MCF 10A (cell line): Measurements from ENCODE around the gene MGAT1. TPM values are rescaled to one million over a fixed set of nuclear protein-coding genes. Genes with fewer than 3 reads are reported as not detected.
A peak's percentile ranks its signal among the peaks of the same experiment; 100 is the strongest.

Source experiments
- BruUV-seq: library from RNA; stranded (reverse); fragments of 400-500 nt; replicated peaks from 2 replicates; lab custom pipeline; 2021; lab: Mats Ljungman, UMichigan
- CTCF ChIA-PET: fragments of 300-600 bp; sonication (Branson Sonifier 250); formaldehyde crosslinking; extraction: SDS; loops from one replicate; lab custom pipeline; 2021; ENCODE audit warnings: antibody characterized with exemption, inconsistent platforms; lab: Yijun Ruan, JAX
- POLR2A ChIA-PET: fragments of 300-600, 350-650 bp; sonication (Branson Sonifier 250); formaldehyde crosslinking; extraction: SDS; loops from one replicate; lab custom pipeline; 2020; ENCODE audit warnings: antibody characterized with exemption, inconsistent platforms; lab: Yijun Ruan, JAX
- DNase-seq: peaks from one replicate; pipeline ENCODE4 v3.0.0-alpha.2; 2018; ENCODE audit not compliant: unreplicated experiment
- H3K27ac Mint-ChIP-seq: one replicate; pipeline ENCODE4 v1.8.0; 2022; ENCODE audit warnings: mild to moderate bottlenecking, low read depth, mixed read lengths; ENCODE audit not compliant: unreplicated experiment
- H3K27me3 Mint-ChIP-seq: one replicate; pipeline ENCODE4 v1.8.0; 2022; ENCODE audit warnings: mixed read lengths; ENCODE audit not compliant: insufficient read depth, unreplicated experiment
- H3K36me3 Mint-ChIP-seq: one replicate; pipeline ENCODE4 v1.8.0; 2022; ENCODE audit warnings: mild to moderate bottlenecking, moderate library complexity, mixed read lengths; ENCODE audit not compliant: insufficient read depth, unreplicated experiment
- H3K4me1 Mint-ChIP-seq: one replicate; pipeline ENCODE4 v1.8.0; 2022; ENCODE audit warnings: mixed read lengths; ENCODE audit not compliant: insufficient read depth, unreplicated experiment
- H3K4me3 Mint-ChIP-seq: one replicate; pipeline ENCODE4 v1.8.0; 2022; ENCODE audit warnings: mild to moderate bottlenecking, moderate library complexity, mixed read lengths; ENCODE audit not compliant: unreplicated experiment
- H3K9me3 Mint-ChIP-seq: one replicate; pipeline ENCODE4 v1.8.0; 2022; ENCODE audit warnings: mixed read lengths; ENCODE audit not compliant: unreplicated experiment
- CTCF ChIP-seq: fragments of 200-600 bp; IDR thresholded peaks from one replicate; pipeline ENCODE4 v1.8.0; 2022; ENCODE audit warnings: antibody characterized with exemption, mild to moderate bottlenecking; ENCODE audit not compliant: unreplicated experiment
- intact Hi-C: fragments of 100-400 bp; cut with micrococcal nuclease; formaldehyde crosslinking; loops from 2 replicates; pipeline ENCODE4 v1.14.1; 2022
- total RNA-seq: library from RNA; stranded (reverse); gene quantifications from 2 replicates; pipeline ENCODE4 v1.2.3, GENCODE V29; 2022

The MGAT1 gene
- total RNA-seq, 1 experiment from 2014 or later: 135 TPM

DNA sequence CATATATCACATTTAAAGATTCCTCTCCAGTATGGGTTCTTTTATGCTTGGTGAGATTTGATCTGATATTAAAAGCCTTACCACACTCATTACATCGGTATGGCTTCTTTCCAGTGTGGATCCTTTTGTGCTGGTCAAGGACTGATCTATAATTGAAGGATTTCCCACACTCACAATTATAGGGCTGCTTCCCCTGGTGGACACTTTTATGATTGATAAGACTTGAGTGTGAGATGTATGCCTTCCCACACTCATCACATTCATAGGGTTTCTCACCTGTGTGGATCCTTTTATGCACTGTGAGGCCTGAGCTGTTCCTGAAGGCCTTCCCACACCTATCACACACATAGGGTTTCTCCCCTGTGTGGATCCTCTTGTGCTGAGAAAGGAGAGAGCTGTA, 46.3 kb upstream of the MGAT1 start:
- ChIA-PET POLR2A (interaction anchor here (1.4 kb wide), 2 partner anchors 9 to 24 kb away, joined by 3 to 4 read pairs; no protein-coding TSS in a partner anchor), CTCF (no interaction called here)
- Mint-ChIP-seq H3K36me3 (peaks cover 62% of the 10 kb centered on the region), H3K9me3 (peaks cover 40% of the 10 kb centered on the region), H3K4me1 (peaks cover 4% of the 10 kb centered on the region), H3K4me3 (no peak overlapping the region), H3K27me3 (no peaks in the 10 kb centered on the region), H3K27ac (no peak overlapping the region)
- TF ChIP-seq CTCF: peak; percentile 10
- intact Hi-C loops: no loop called here
- BruUV-seq: no TSS peak
- no peak for DNase-seq

GRCh38 chr5:180848265-180848664, 45.7 kb upstream of the MGAT1 start:
- no peak for DNase-seq
- H3K27me3 Mint-ChIP-seq: no peaks in the 10 kb centered on the region
- H3K4me1 Mint-ChIP-seq: peaks cover 4% of the 10 kb centered on the region
- no peak overlapping the region for H3K27ac Mint-ChIP-seq
- peaks cover 34% of the 10 kb centered on the region for H3K9me3 Mint-ChIP-seq
- no peak overlapping the region for H3K4me3 Mint-ChIP-seq
- no TSS peak for BruUV-seq
- TF ChIP-seq CTCF: no peak
- H3K36me3 Mint-ChIP-seq: peaks cover 60% of the 10 kb centered on the region
- CTCF ChIA-PET: interaction anchor here (0.6 kb wide), 1 partner anchor 64 kb away, joined by 3 read pairs; no protein-coding TSS in a partner anchor
- intact Hi-C loops: no loop called here
- POLR2A ChIA-PET: interaction anchor here (0.7 to 1.5 kb wide), 5 partner anchors 10 to 1026 kb away, joined by 3 to 4 read pairs (median 3); no protein-coding TSS in a partner anchor

GRCh38 chr5:180847026-180847425, 44.4 kb upstream of the MGAT1 start:
- Mint-ChIP-seq H3K4me1 (no peaks in the 10 kb centered on the region), H3K27me3 (no peaks in the 10 kb centered on the region), H3K9me3 (peaks cover 28% of the 10 kb centered on the region), H3K4me3 (no peak overlapping the region), H3K27ac (no peak overlapping the region), H3K36me3 (peaks cover 49% of the 10 kb centered on the region)
- intact Hi-C loops: no loop called here
- no peak for TF ChIP-seq CTCF
- no TSS peak for BruUV-seq
- ChIA-PET CTCF (interaction anchor here (0.9 to 1.2 kb wide), 3 partner anchors 11 to 23 kb away, joined by 3 to 4 read pairs (median 3); no protein-coding TSS in a partner anchor), POLR2A (interaction anchor here (1.5 to 1.6 kb wide), 2 partner anchors 37 to 38 kb away, joined by 4 read pairs; no protein-coding TSS in a partner anchor)
- no peak for DNase-seq

- intact Hi-C loops: no loop called here
Measured at GRCh38 chr5:180844858-180845257, 42.3 kb upstream of the MGAT1 start.

More at GRCh38 chr5:180844858-180845257, 42.3 kb upstream of the MGAT1 start:
- Mint-ChIP-seq H3K4me1 (no peaks in the 10 kb centered on the region), H3K36me3 (peaks cover 27% of the 10 kb centered on the region), H3K27ac (no peak overlapping the region), H3K4me3 (no peak overlapping the region), H3K9me3 (peaks cover 14% of the 10 kb centered on the region), H3K27me3 (no peaks in the 10 kb centered on the region)
- CTCF ChIA-PET: interaction anchor here (0.7 kb wide), 1 partner anchor 71 kb away, joined by 3 read pairs; no protein-coding TSS in a partner anchor
- BruUV-seq: no TSS peak
- no peak for TF ChIP-seq CTCF
- no peak for DNase-seq
- POLR2A ChIA-PET: no interaction called here
